GM19467 (cell line): ENCODE data around the gene CGB3.
"Not testable (repeated sequence)": the region's sequence is repeated elsewhere in the genome, so short reads cannot be mapped to it uniquely, and the experiment has no call there.

Source experiments
- ATAC-seq: cut with Tn5 transposase; IDR thresholded peaks from one replicate; pipeline ENCODE4 v1.9.1; 2021; ENCODE audit warnings: mild to moderate bottlenecking, moderate library complexity; ENCODE audit not compliant: unreplicated experiment

Gene CGB3

GRCh38 chr19:49042666-49043065 lies 18.5 kb upstream of the CGB3 start:
- not testable (repeated sequence) for ATAC-seq

GRCh38 chr19:49042177-49042576 lies 18.0 kb upstream of the CGB3 start:
- ATAC-seq = no peak

- ATAC-seq = not testable (repeated sequence)
These were observed 15.6 kb upstream of the CGB3 start for GRCh38 chr19:49039736-49040135.

- not testable (repeated sequence) for ATAC-seq
These were observed 14.6 kb upstream of the CGB3 start for GRCh38 chr19:49038557-49039276.

DNA sequence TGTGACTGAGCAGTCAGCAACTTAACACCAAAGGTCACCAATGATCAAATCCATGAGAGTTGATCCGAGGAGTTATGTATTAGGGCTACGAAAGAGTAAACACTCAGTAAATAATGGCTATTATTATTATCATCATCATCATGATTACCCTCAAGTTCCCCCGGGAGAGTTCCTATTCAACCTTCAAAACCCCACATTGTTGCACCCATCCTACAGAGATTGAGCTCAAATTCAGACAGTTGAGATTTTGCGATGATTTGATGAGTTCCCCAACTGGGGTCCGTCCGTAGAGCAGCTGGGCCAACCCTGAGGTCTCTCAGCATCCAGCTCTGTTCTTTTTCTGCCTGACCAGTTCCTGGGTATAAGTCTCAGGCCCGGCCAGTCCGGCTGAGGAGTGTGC lies 14.0 kb upstream of the CGB3 start:
- ATAC-seq = not testable (repeated sequence)

DNA sequence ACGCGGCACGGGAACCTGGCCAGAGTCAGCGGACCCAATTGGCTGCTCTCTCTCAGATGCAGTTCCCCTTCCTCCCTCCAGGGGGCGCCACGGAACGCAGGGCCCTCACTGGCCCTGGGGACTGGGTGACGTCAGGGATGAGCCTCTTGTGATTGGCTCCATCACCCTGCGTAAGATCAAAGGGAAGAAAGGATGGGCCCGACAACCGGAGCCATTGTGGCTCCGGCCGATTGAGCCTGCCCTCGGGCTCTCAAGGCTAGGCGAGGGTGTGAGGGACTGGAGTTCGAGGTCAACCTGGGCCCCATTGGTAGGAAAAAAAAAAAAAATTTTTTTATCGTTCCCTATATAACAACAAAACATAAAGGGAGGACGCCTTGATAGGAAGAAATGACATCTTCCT lies 12.7 kb upstream of the CGB3 start, which contains the start of gene CGB1:
TSS of gene CGB1 (minus strand) at position 81 of the 400 bp plus-strand sequence. CDS start 184 bp downstream, outside the sequence.
- not testable (repeated sequence) for ATAC-seq

GRCh38 chr19:49031642-49032301 lies 7.6 kb upstream of the CGB3 start, which contains the start of gene CGB2:
Gene CGB2 (plus strand): TSS chr19:49031890. CDS start chr19:49032096, 206 bp downstream.
- not testable (repeated sequence) for ATAC-seq

DNA sequence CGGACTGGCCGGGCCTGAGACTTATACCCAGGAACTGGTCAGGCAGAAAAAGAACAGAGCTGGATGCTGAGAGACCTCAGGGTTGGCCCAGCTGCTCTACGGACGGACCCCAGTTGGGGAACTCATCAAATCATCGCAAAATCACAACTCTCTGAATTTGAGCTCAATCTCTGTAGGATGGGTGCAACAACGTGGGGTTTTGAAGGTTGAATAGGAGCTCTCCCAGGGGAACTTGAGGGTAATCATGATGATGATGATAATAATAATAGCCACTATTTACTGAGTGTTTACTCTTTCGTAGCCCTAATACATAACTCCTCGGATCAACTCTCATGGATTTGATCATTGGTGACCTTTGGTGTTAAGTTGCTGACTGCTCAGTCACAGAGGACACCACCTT lies 6.2 kb upstream of the CGB3 start:
- ATAC-seq = not testable (repeated sequence)

DNA sequence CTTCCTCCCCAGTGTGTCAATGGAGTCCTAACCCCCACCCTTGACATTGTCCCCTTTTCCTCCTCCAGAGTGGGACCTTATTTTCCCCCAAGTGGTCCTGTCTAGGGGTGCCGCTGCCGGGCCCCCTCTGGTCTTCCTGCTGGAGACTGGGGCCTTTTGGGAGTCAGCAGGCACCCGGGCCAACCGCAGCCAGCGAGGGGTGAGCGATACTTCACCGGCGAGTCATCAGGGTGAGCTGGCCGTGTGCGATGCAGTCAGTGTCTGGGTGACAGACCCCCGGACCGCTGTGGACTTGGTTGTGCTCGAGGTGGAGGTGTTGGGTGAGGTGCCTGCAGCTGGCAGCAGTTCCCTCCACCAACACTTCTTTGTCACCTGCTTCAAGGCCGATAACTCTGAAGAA lies 5.6 kb upstream of the CGB3 start:
- ATAC-seq = not testable (repeated sequence)

DNA sequence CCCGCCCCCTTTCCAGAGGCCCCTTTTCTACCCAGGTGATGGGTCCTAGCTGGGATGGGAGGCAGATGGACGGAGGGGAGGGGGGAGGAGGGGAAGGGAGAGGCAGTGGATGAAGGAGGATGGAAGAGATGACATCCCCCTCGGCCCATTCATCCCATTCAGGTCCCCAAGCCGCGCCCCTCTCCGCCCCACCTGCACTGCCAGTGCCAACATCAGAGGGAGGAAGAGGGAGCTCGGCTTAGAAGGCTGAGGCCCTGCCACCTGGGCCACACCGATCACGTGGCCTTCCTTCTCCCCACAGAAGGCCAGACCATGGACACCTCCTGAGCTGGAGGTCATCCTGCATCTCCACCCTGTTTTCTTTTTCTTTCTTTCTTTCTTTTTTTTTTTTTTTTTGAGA lies 4.6 kb upstream of the CGB3 start:
- ATAC-seq = not testable (repeated sequence)

DNA sequence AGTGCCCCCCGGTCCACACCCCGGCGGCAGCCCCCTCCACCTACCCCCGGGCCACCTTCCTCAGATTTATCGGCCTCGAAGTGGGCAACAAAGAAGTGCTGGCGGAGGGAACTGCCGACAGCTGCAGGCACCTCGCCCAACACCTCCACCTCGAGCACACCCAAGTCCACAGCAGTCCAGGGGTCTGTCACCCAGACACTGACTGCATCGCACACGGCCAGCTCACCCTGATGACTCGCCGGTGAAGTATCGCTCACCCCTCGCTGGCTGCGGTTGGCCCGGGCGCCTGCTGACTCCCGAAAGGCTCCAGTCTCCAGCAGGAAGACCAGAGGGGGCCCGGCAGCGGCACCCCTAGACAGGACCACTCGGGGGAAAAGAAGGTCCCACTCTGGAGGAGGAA lies 1.5 kb upstream of the CGB3 start:
- ATAC-seq = not testable (repeated sequence)

DNA sequence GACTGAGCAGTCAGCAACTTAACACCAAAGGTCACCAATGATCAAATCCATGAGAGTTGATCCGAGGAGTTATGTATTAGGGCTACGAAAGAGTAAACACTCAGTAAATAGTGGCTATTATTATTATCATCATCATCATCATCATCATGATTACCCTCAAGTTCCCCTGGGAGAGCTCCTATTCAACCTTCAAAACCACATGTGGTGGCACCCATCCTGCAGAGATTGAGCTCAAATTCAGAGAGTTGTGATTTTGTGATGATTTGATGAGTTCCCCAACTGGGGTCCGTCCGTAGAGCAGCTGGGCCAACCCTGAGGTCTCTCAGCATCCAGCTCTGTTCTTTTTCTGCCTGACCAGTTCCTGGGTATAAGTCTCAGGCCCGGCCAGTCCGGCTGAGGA lies 955 bp upstream of the CGB3 start:
- ATAC-seq = not testable (repeated sequence)

- ATAC-seq = no peak
These were observed 2.0 kb downstream of the CGB3 start for GRCh38 chr19:49022116-49022515.

GRCh38 chr19:49020931-49021895 lies 2.9 kb downstream of the CGB3 start:
- ATAC-seq = no peak

DNA sequence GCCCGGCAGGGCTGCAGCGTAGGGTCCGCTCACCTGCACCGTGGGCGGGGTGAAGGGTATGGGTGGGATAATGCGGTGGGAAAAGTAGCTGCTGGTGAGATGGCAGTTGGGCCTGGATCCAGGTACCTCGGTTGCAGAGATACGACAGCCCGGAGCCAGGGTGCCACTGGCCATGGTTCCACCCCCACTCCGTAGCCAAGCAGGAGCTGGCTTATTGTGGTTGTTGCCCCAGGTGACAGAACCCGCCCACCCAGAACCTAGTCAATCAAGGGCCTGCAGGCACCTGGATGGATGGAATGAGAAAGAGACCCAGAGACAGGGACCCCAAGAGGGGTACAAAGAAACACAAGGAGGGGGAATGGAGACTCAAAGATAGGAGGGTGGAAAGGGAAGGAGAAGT lies 3.8 kb downstream of the CGB3 start:
- no peak for ATAC-seq

- ATAC-seq = no peak
These were observed 4.7 kb downstream of the CGB3 start for GRCh38 chr19:49019242-49019932.

DNA sequence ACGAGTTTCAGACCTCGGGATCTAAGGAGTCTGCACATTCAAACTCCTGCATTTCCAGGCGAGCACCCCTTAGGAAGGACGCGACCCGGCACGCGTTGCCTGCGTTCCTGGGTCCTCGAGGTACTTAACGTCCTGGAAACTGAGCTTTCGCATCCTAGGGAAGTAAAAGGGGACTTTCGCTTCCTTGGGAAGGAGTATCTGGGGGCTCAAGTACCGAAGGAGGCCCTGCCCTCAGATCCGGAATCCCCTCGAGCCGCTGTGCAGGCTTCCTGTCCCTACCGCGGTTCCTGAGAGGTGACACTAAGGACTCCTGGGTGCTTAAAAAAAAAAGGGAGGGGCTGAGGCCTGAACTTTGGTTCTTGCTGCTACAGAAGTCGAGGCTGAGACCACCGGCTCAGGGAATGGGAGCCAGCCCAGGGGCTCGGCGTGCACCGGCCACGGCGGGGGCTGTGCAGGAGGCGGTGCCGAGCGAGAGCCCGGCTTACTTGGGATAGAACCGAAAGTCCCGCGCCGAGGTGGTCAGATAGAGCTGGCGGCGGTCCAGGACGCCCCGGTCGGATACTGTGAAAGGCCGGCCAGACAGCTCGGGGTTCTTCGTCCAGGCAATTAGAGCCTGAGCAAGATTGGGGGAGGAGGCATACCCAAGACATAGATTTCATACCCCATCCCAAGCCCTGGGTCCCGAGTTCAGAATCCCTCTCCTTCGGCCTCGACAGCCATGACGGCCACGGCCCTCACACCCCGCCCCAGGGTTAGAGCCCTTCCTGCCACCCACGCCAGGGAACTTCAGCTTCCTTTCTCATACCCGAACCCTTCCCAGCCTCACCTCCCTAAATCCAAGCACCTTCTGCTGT lies 5.5 kb downstream of the CGB3 start:
- ATAC-seq = not testable (repeated sequence)

DNA sequence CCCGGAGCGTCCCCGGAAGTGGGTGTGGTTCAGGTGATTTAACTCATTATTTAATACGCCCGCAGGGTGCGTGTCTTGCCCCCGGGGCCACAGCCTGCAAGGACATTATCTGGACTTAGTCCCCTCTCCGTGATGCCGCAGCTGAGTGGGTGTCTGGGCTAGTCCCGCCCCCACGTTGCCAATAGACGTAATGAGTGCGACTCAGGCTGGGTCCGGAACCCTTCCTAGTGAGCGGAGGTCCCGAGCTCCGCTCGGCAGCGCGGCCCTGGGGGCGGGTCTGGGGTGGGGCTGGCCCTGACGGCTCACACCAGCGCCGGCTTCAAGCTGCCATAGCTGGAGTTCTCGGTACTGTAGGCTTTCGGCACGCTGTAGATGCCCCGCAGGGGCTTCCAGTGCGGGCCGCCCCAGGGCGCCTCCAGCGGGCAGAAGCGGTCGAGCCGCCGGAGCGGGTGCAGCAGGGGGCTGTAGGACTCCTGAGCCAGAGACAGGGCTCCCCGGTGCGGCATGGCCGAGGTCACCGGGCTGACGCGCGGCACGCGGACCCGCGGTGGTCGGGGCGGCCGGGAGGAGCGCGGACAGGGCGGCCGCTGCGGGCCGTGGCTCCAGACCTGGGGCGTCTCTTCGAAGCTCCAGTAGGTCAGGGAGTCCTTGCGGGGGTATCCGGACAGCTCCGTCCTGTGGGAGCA lies 6.3 kb downstream of the CGB3 start:
- no peak for ATAC-seq
